GM13976 (cell line): Measurements from ENCODE around the gene NF2.

ENCODE experiments used
- DNase-seq: peaks from one replicate; pipeline ENCODE4 v3.0.0; 2012; ENCODE audit warnings: low spot score
- CTCF ChIP-seq: IDR thresholded peaks from 2 replicates; pipeline ENCODE4 v1.5.1; 2012; ENCODE audit warnings: borderline replicate concordance, mild to moderate bottlenecking; ENCODE audit not compliant: insufficient read depth; ENCODE audit errors: extremely low read depth, missing control alignments, control extremely low read depth
- in situ Hi-C: fragments of 300-500 bp; cut with MboI; formaldehyde crosslinking; loops from one replicate; pipeline ENCODE4 v1.12.0; 2022; ENCODE audit warnings: low sequenced_read_pairs, mixed read lengths, inconsistent platforms; ENCODE audit not compliant: unreplicated experiment

The NF2 gene

GRCh38 chr22:29702000-29702930, 98.8 kb downstream of the NF2 start:
- TF ChIP-seq CTCF: no peak
- no peak for DNase-seq
- in situ Hi-C loops: no loop called here

DNA sequence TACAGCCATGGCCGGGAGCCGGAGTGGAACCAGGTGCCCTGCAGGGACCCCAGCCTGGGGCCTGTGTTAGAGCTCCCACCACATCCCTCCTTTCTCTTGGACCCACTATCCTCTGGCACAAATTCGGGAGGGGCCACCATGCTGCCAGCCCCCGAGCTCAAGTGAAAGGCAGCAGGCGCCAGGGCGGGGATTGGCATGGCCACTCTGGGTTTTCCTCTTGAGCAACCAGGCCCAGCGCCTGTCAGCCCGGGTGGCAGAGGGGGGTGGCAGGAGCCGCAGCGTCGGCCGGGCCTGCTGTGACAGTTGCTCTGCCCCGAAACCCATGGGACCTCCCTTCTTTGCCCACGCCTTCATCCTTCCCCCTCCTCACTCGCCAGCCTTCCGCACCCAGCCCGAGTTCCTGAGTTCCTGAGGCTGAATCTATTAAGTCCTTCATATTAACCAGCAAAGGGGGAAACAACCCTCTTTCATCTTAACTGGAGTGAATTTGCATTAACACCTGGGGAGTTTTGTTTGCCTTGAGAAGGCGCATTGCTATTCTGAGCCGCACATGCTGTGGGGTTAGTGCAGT, 99.6 kb downstream of the NF2 start:
- DNase-seq: no peak
- in situ Hi-C loops: no loop called here
- TF ChIP-seq CTCF: no peak

DNA sequence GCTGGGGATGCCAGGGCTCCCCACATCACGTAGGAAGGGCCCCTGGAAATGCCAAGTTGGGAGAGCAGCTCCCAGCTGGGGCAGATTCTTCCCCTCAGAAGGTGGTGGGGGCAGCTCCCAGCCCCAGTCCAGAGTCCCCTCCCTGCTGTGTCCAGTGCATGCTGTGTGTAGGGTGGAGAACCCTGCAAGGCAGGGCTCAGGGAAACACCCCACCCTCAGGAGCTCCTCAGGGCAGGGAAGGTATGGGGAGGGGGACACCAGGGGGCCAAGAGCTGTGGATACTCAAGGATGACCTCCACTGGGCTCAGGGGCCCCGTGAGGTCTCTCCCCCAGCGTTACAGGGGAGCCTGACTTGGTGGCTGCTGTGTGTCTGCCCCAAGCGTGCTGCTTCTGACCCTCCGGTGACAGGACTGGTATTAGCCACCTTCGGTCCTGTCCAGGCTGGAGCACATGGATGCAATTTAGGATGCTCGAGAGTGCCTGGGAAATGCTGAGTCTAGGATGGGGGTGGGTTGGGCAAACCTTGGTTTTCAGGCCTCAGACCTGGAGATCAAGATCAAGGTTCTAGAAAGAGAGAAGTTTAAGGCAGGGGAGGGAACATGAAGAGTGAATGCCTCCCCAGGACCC, 100.2 kb downstream of the NF2 start:
- in situ Hi-C loops: no loop called here
- no peak for TF ChIP-seq CTCF
- no peak for DNase-seq

DNA sequence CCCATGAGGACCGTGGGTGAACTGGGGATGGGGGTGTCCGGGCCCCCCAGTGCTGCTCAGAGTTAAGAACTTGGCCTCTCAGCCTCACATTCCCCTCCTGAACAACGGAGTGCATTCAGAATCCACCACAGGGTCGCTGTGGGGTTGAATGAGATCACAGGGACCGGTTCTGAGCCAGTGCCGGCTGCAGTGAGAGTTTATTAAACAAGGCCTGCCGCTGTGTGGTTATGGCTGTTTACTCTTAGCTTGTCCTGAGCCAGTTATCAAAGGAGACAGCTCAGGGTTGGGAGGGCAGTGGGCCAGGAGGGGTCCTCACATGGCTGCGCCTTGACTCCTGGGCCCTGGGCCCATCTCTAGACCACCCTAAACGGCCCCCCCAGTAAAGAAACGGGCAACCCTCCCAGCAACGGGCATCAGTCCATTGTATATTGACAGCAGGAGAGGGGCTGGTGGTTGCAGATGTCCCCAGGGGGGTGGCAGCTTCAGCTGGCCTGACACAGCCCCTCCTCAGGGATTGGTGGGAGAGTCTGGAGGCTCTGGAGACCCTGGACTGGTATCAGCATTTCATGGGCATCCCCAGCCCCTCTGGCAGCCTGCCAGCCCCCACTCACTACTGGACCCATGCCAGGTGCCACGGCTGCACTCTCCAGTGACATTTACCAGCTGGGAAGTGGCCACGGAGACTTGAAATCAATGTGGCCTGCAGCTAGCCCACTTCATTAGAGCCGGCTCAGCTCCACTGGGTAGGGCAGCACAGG, 101.3 kb downstream of the NF2 start:
- in situ Hi-C loops: no loop called here
- no peak for TF ChIP-seq CTCF
- DNase-seq: no peak

DNA sequence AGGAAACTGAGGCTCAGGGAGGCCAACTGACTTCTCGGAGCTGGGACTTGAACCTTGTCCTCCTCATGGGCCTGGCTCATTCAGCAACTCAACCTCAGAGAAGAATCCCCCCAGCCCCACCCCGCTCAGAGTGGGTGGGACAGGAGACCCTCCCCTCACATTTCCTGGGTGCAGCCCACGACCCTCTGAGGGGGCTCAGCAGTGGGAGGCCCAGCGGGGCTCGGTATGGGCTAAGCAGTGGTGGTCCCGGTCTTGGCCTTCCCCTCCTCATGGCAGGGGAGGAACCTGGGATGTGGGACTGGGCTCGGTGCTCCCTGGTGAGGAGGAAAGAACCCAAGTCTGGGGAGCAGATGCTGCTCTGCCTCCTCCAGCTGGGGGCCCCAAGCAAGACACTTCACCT, 102.2 kb downstream of the NF2 start:
- no peak for DNase-seq
- in situ Hi-C loops: no loop called here
- TF ChIP-seq CTCF: no peak

GRCh38 chr22:29706486-29706885, 103.1 kb downstream of the NF2 start:
- in situ Hi-C loops: no loop called here
- DNase-seq: no peak
- TF ChIP-seq CTCF: no peak
